Heart left ventricle (tissue), 16 donors: ENCODE data around the gene COL19A1. TPM values are rescaled to one million over a fixed set of nuclear protein-coding genes. Genes with fewer than 3 reads are reported as not detected.

Experiments used
- ATAC-seq, 4 donors: fragments of 200-7000 bp; cut with Tn5 transposase; one replicate each; pipeline ENCODE4 v1.9.1; 2020 to 2022; ENCODE audit warnings: moderate library complexity in 4 of 4, mild to moderate bottlenecking in 3 of 4, moderate number of reproducible peaks in 1 of 4
- DNase-seq, 5 donors: peaks; one replicate each; pipeline ENCODE4 v3.0.0-alpha.2; 2020
- H3K27ac ChIP-seq, 12 donors: fragments of 200-600 bp; sonication (generic) in 4 of 12; one replicate each; pipeline versions ENCODE4 v1.5.0 to v1.8.0; 2016 to 2022; ENCODE audit warnings: mild to moderate bottlenecking in 2 of 12
- H3K27me3 ChIP-seq, 9 donors: fragments of 200-600 bp; sonication (generic) in 2 of 9; one replicate each; pipeline versions ENCODE4 v1.5.1 to v1.8.0; 2016 to 2022; ENCODE audit warnings: mild to moderate bottlenecking in 3 of 9
- H3K36me3 ChIP-seq, 9 donors: fragments of 200-600 bp; sonication (generic) in 2 of 9; one replicate each; pipeline versions ENCODE4 v1.5.0 to v1.8.0; 2018 to 2022; ENCODE audit warnings: mild to moderate bottlenecking in 2 of 9
- H3K4me1 ChIP-seq, 12 donors: fragments of 200-600 bp; sonication (generic) in 4 of 12; one replicate each; pipeline versions ENCODE4 v1.5.0 to v1.8.0; 2016 to 2022; ENCODE audit warnings: mild to moderate bottlenecking in 3 of 12
- H3K4me3 ChIP-seq, 12 donors: fragments of 200-600 bp; sonication (generic) in 4 of 12; one replicate each; pipeline versions ENCODE4 v1.5.0 to v1.8.0; 2017 to 2022; ENCODE audit warnings: mild to moderate bottlenecking in 9 of 12, moderate library complexity in 4 of 12
- H3K9me3 ChIP-seq, 12 donors: fragments of 200-600 bp; sonication (generic) in 4 of 12; one replicate each; pipeline versions ENCODE4 v1.5.0 to v1.8.0; 2016 to 2022; ENCODE audit warnings: mild to moderate bottlenecking in 1 of 12
- POLR2A ChIP-seq, 2 donors: fragments of 450-650 bp; IDR thresholded peaks; one replicate each; pipeline ENCODE4 v1.6.1; 2017; ENCODE audit warnings: antibody characterized with exemption in 2 of 2, mild to moderate bottlenecking in 2 of 2, moderate library complexity in 2 of 2
- WGBS, 4 donors: extraction: QIAGEN DNeasy Blood & Tissue Kit in 2 of 4; methylation state at CpG; one replicate each; pipeline versions ENCODE4 v1.1.5 to v1.1.7; 2013 to 2018; 5-methylcytosine and 5-hydroxymethylcytosine counted together
- intact Hi-C, 10 donors: fragments of 100-400 bp; cut with DNase I; formaldehyde crosslinking; loops; one replicate each; pipeline versions ENCODE4 v1.11.1 to v1.14.2; 2022
- polyA plus RNA-seq, 2 donors: library from polyadenylated mRNA; stranded (reverse); fragments of 200-250 nt; gene quantifications; one replicate each; pipeline ENCODE4 v1.2.3, GENCODE V29; 2013
- total RNA-seq, 9 donors: library from RNA; depleted of rRNA in 2 of 9; stranded (reverse); fragments of >200 nt in 2 of 9; fragmentation: NEBNext Ultra II Directional in 3 of 9; extraction: Animal tissue kit (Norgen Biotek cat#: 25700) in 3 of 9; gene quantifications; one replicate each; pipeline versions ENCODE4 v1.1.0 to v1.2.4, GENCODE V29; 2016 to 2023
- TF ChIP-seq, protein P1 (sequence below), 12 donors: fragments of 200-600 bp; sonication (generic) in 4 of 12; IDR thresholded peaks; one replicate each; pipeline versions ENCODE4 v1.5.0 to v1.8.0; 2018 to 2022; ENCODE audit warnings: antibody characterized with exemption in 12 of 12, mild to moderate bottlenecking in 5 of 12
- donor health status: ischemic (EF 13 %, LVEDD 7.1; RV severe dilation, severe dysfunction).
- donor health status: healthy with polysubstance abuse.
- donor health status: DM: no; HTN: yes; CAD: no.
- donor health status: DM: no; HTN: no; CAD: no.
- donor health status: ischemic (EF 25% LVEDD 6.9; RV normal size, moderate dysfunction).
- donor health status: ischemic (EF 25% LVEDD 5.7; RV mildly dilated, moderate dysfunction).
- donor health status: healthy.
- donor health status: DM: yes; HTN: yes; CAD: no.
- donor health status: ischemic (EF 35%, LVEDD 5.7; RV mildly dilated, moderate dysfunction).
- donor health status: nonischemic (EF 11% LVEDD 7.7; RV severe dilation, severe dysfunction).
- donor health status: DM: yes; HTN: yes; CAD: no.
- donor health status: PGD.
- donor health status: ischemic (EF 29% LVEDD 5.4; RV normal size, mild dysfunction).
- donor health status: nonischemic (EF 23%, LVEDD 6.1; RV moderate dilation, normal function).

Gene COL19A1
- total and polyA plus RNA-seq, 11 donors = 0.69 to 4.6 (median 1.6) TPM

DNA sequence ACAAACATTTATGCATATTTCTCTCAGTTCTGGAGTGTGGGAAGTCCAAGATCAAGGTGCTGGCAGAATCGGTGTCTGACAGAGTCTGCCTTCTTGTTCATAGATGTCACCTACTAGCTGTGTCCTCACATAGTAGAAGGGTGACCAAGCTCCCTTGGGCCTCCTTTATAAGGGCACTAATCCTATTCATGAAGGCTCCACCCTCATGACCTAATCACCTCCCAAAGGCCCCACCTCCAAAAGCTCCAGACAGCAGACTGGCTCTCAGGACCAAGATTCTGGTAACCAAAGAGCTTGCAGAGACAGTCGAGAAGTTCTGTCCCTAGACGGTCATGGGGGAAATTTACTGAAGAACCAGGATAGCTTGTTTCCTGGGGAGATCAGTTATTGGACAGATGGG lies 297.4 kb downstream of the COL19A1 start:
- no peak for TF ChIP-seq POLR2A (IDR thresholded peaks at IDR 0.05)
- TF ChIP-seq, protein P1, sequence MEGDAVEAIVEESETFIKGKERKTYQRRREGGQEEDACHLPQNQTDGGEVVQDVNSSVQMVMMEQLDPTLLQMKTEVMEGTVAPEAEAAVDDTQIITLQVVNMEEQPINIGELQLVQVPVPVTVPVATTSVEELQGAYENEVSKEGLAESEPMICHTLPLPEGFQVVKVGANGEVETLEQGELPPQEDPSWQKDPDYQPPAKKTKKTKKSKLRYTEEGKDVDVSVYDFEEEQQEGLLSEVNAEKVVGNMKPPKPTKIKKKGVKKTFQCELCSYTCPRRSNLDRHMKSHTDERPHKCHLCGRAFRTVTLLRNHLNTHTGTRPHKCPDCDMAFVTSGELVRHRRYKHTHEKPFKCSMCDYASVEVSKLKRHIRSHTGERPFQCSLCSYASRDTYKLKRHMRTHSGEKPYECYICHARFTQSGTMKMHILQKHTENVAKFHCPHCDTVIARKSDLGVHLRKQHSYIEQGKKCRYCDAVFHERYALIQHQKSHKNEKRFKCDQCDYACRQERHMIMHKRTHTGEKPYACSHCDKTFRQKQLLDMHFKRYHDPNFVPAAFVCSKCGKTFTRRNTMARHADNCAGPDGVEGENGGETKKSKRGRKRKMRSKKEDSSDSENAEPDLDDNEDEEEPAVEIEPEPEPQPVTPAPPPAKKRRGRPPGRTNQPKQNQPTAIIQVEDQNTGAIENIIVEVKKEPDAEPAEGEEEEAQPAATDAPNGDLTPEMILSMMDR (IDR thresholded peaks at IDR 0.05) = no peak
- intact Hi-C loops = loop anchor here in 1 of 10 donors (10.0 kb wide), 1 partner anchor 329 kb away; no protein-coding TSS in a partner anchor
- H3K4me1 ChIP-seq = no peaks in the 10 kb centered on the region
- H3K27me3 ChIP-seq = peaks cover 0 to 5% (median 0%) of the 10 kb centered on the region in 9 donors
- no peaks in the 10 kb centered on the region for H3K36me3 ChIP-seq
- no peaks in the 10 kb centered on the region for H3K9me3 ChIP-seq
- H3K27ac ChIP-seq = no peak overlapping the region
- WGBS, 4 donors = 87 to 93% (median 92%) methylated on average over 3 of the region's 3 CpGs
- H3K4me3 ChIP-seq = no peak overlapping the region
- no peak for DNase-seq
- no peak for ATAC-seq

DNA sequence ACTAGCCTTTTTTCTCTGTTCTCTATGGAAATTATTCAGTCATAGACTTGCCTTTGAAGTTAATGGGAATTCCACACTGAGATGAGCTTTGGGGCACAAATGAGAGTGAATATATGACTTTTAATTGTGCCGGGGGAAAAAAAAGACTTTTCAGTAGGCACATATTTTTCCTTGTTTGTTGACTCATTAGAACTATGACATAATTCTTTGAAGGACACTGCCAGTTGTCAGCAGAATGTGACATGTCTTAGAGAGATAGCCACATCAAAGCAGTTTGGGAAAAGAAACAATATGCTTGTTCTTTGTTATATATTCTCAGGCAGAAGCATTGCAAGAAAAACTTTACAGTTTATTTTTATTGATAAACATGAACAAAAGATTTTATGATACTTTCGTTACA lies 298.2 kb downstream of the COL19A1 start:
- intact Hi-C loops = loop anchor here in 1 of 10 donors (10.0 kb wide), 1 partner anchor 330 kb away; no protein-coding TSS in a partner anchor
- 70 to 83% (median 80%) methylated on average over 2 of the region's 2 CpGs for WGBS, 4 donors

DNA sequence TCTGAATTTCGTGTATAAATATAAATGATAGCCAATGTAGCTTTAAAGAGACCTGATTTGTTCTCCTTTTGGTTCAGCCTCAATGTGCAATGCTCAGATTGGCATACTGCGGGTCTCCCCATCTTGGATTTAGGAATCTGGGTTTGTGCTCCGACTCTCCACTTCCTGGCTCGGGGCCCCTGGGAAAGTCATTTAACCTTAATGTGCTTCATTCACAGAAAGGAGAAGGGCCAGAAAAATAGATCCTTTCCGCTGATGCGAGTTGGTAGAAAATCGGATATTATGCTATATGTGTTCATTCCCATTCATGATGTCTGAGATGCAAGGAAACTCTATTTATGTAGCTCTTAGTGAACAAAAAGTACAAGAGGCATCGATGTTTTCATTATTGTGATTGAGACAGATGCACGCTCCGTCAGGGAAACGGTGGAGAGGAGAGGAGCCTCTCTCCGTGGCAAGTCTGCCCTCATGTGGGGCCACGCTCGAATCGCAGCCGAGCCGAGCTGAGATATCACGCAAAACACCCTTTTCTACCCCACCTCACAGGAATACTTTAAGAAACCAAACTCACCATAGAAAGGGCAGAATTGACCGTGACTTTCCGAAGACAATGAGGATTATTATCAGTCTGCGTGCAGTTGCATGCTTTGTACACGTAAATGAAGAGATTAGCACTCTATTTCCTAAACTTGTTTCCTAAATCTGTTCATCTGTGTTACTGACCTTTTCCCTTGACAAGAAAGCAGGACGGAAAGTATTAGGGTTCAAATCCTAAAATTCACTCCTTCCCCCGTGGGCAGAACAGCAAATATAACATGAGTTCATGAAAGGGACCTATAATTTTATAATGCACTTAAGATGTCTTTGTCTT lies 300.0 kb downstream of the COL19A1 start:
- no peak for TF ChIP-seq POLR2A (IDR thresholded peaks at IDR 0.05)
- TF ChIP-seq, protein P1 (IDR thresholded peaks at IDR 0.05) = peak; percentile 22 to 61 (median 44)
- peaks cover 0 to 5% (median 0%) of the 10 kb centered on the region in 9 donors for H3K27me3 ChIP-seq
- DNase-seq = peak in 3 of 5 donors; percentile 19 to 37 (median 30)
- no peaks in the 10 kb centered on the region for H3K4me1 ChIP-seq
- intact Hi-C loops = loop anchor here in 3 of 10 donors (5.0 to 10.0 kb wide), 2 partner anchors 329 to 332 kb away; no protein-coding TSS in a partner anchor
- H3K27ac ChIP-seq = no peak overlapping the region
- ATAC-seq = peak in 3 of 4 donors; percentile 60 to 76 (median 64)
- no peaks in the 10 kb centered on the region for H3K9me3 ChIP-seq
- H3K36me3 ChIP-seq = no peaks in the 10 kb centered on the region
- peak overlapping the region in 1 of 12 donors; percentile 12 for H3K4me3 ChIP-seq
- 25 to 31% (median 26%) methylated on average over 24 of the region's 24 CpGs for WGBS, 4 donors

More for the DNA sequence above, 298.2 kb downstream of the COL19A1 start:
- no peak for DNase-seq
- Histone ChIP-seq H3K27me3 (peaks cover 0 to 5% (median 0%) of the 10 kb centered on the region in 9 donors), H3K27ac (no peak overlapping the region), H3K4me3 (no peak overlapping the region), H3K9me3 (no peaks in the 10 kb centered on the region), H3K36me3 (no peaks in the 10 kb centered on the region), H3K4me1 (no peaks in the 10 kb centered on the region)
- TF ChIP-seq, protein P1 (IDR thresholded peaks at IDR 0.05) = no peak
- TF ChIP-seq POLR2A (IDR thresholded peaks at IDR 0.05) = no peak
- no peak for ATAC-seq

DNA sequence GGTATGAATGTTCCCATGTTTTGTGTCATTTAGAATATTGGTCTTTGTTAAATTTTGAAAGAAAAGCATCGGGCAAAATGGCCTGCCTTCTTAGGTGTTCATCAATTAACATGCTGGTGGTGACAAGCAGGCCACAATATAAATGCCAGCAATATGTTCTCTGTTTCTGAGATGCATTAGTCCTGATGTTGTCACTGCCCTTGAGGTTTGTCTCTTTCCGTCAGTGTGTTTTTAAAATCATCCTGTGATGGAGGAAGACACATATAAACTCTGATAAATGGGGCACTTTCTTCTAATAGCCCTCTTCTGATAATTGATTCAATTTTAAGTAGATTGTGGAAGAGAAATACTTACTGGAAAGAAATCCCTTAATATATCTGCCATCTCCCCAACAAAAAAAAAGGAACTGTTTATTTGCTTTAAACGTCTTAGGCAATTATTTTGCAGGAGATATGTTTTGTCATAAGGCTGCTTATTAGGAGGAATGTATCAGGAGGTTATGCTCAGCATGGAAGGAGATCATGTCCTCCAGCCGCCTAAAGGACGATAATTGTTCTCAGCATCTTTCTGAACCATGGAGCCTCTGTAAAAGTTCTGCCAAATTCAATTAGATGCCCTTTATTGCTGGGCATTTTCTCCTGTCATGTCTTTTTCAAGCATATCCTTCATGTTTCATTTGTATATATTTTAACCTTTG lies 302.5 kb downstream of the COL19A1 start:
- TF ChIP-seq, protein P1 (IDR thresholded peaks at IDR 0.05) = no peak
- no peak for TF ChIP-seq POLR2A (IDR thresholded peaks at IDR 0.05)
- DNase-seq (no peak), ATAC-seq (no peak)
- peaks cover 0 to 5% (median 0%) of the 10 kb centered on the region in 9 donors for H3K27me3 ChIP-seq
- H3K9me3 ChIP-seq = no peaks in the 10 kb centered on the region
- intact Hi-C loops = loop anchor here in 3 of 10 donors (5.0 to 10.0 kb wide), 2 partner anchors 332 to 334 kb away; no protein-coding TSS in a partner anchor
- H3K4me1 ChIP-seq = no peaks in the 10 kb centered on the region
- no peak overlapping the region for H3K4me3 ChIP-seq
- H3K36me3 ChIP-seq = no peaks in the 10 kb centered on the region
- 74 to 82% (median 80%) methylated on average over 5 of the region's 5 CpGs for WGBS, 4 donors
- no peak overlapping the region for H3K27ac ChIP-seq
